GM12801 (cell line): Measurements from ENCODE around the gene BMP2K.

ENCODE experiments used
- TF ChIP-seq, protein P1 (sequence below): IDR thresholded peaks from one replicate; pipeline ENCODE4 v1.5.1; 2011; ENCODE audit warnings: control low read depth; ENCODE audit not compliant: insufficient read length; ENCODE audit errors: extremely low read depth

BMP2K gene

DNA sequence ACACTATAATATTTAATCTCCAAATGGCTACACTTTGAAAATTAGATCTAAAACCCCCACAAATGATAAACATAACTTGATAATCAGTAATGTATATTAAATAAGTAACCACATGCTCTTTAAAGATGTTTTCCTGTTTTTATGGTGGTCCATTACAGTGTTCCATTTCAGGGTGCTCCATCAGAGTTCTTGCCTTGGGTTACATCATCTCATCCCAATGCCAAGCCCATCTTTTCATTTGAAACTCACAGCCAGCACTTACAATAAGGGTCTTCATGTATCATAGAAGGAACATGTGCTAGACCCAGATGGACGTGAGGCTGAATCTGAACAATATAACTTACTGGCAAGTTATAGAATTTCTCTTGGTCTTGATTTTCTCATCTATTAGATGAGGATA, 173.6 kb downstream of the BMP2K start:
- TF ChIP-seq, protein P1, sequence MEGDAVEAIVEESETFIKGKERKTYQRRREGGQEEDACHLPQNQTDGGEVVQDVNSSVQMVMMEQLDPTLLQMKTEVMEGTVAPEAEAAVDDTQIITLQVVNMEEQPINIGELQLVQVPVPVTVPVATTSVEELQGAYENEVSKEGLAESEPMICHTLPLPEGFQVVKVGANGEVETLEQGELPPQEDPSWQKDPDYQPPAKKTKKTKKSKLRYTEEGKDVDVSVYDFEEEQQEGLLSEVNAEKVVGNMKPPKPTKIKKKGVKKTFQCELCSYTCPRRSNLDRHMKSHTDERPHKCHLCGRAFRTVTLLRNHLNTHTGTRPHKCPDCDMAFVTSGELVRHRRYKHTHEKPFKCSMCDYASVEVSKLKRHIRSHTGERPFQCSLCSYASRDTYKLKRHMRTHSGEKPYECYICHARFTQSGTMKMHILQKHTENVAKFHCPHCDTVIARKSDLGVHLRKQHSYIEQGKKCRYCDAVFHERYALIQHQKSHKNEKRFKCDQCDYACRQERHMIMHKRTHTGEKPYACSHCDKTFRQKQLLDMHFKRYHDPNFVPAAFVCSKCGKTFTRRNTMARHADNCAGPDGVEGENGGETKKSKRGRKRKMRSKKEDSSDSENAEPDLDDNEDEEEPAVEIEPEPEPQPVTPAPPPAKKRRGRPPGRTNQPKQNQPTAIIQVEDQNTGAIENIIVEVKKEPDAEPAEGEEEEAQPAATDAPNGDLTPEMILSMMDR = no peak

DNA sequence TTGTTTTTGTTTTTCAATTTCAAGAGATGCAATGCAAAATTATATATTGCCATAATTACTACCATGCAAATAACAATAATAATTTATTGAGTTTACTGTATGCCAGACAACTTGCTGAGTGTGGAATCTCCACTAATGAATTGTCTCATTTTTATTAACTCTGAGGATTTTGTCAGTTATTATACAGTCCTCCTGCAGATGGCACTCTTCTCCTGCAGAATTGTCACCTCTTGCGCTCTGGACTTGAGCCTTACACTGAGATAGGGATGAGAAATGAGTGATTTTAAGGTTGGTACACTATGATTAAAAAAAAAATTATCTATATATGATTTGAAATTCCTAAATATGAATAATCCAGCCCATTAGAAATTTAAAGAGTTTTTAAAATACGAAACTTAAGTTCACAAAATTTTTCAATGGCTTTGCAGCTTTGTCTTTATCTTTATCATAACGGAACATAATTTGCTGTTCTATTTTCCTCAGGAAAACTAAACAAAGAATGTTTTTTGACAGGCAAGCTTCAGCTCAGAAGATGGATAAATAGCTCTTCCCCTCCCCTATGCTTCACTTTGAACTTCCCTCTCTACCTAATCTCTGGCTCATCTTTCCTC, 175.8 kb downstream of the BMP2K start:
- TF ChIP-seq, protein P1 = no peak

DNA sequence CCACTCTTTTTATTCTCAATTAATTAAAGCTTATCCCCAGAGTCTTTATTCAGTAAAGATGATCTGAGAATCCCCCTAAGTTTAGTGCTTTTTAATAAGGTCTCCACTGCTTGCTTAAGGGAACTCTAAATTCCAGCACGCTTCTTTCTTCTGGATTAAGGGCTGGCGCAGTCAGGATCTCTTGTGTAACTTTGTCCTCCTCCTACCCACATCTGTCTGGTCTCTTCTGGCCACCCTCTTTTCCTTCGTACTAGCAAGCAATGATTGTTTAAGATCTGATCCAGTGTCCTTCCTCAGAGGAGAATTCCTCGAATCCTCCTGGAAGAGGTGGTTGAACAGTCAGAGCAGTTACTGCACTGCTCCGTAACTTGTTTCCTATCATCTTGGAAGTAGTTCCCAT, 177.1 kb downstream of the BMP2K start:
- TF ChIP-seq, protein P1 = no peak

DNA sequence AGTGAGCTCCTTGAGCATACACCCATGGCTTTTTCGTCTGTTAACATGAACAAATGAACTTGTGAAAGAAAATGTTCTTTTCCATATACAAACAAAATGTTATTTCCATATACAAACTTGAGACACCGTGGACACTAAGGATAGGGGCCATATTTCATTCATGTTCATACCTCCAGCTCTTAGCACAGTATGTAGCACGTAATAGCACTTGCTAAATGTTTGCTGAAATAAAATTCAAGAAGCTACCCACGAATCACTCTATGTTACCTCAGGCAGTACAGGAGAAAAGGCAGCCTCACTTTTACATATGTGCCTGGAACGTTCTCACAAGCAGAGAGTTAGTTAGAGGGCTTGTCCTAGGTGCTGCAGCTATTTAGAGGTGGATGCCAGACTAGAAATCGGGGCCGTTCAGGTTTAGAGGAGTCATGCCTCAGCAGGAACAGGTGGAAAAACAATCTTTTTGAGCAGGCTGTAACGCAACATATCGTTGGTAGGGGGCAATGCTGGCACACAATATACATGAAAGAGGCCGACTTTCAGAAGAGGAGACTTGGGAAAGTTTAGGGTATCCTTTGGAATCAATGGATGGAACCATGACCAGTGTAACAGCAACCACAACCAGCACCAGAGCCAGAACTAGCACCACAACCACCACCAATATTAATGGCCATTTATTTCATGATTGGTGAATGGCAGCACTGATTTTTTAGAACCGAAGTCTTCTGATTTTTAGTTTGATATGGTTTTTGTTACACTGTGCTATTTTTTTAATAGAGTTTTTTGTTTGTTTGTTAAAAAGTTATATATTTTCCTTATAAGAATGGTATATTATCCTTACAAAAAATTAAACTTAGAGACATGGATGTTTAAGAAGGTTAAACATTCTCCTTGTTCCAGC, 177.9 kb downstream of the BMP2K start:
- TF ChIP-seq, protein P1 = no peak

DNA sequence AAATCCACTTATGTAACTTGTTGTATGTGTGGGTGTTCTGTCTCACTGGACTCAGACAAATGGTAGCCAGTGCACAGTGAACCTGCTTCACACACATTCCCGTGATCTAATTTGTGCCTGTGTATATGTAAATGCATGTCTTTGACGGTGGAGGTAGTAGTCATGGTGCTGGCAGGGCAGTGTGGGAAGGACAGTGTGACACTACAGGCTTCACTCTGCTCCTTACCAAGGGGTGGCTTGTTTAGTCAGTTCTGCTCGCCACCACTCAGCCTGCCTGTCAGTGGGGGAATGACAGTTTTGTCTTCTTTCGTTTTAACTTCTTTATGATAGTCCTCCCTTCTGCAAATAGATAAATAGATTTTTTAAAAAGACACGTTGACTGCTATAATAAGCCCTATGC, 180.8 kb downstream of the BMP2K start:
- TF ChIP-seq, protein P1 = no peak

DNA sequence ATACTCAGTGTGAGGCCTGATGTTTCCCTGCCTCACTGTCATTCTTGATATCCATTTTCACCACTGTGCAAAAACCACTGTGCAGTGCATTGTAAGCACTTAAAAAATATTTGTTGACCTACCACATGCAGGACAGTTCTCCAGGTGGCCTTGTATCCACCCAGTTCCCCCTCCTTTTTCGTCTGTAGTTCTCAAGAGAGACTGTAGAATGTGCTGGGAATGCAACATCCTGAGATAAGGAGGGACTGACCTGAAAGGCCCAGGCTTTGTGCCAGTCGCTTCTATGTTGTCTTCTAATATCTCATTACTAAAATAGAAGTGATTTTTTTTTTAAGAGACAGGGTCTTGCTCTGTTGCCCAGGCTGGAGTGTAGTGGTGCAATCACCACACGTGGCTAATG, 184.8 kb downstream of the BMP2K start:
- TF ChIP-seq, protein P1 = no peak
